GOT3 (cell line): ENCODE data around the gene RNF152.

Experiments
- DNase-seq: peaks from one replicate; lab custom pipeline; 2025; ENCODE audit warnings: mixed read lengths; lab: John Stamatoyannopoulos, UW

RNF152 gene

DNA sequence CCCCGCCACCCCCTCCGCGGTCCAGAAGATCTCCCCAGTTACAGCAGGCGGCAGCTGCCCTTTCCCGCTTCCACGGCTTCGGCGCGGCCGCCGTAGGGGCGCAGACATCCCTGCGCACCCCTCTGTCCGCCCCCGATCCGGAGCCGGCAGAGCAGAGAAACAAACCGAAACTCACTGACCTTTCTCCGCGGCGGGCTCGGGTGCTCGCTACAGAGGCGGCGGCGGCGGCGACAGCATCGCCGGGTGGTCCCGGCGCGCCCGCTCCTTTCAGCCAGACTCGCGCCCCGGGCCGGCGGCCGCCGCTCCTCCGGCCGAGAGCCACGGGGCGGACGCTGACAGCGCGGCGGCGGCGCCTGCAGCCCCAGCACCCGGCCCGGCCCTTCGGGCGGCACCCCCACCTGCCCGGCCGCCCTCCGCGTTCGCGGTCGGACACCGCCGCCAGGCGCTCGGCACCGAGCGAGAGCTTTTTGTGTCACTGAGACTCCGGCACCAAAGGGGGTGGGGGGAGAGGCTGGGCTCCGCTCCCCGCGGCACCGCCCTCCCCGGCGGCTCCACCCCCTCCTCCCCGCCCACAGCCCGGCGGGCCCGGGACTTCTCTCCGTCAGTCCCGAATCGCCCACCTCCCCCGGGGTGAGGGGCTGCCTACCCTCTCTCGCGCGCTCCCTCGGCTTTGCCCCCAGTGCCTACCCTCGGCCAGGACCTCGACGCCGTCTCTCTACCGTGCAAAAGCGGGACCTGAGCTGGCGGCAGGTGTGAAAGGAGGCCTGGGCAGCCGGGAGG lies 1.4 kb upstream of the RNF152 start:
- no peak for DNase-seq

DNA sequence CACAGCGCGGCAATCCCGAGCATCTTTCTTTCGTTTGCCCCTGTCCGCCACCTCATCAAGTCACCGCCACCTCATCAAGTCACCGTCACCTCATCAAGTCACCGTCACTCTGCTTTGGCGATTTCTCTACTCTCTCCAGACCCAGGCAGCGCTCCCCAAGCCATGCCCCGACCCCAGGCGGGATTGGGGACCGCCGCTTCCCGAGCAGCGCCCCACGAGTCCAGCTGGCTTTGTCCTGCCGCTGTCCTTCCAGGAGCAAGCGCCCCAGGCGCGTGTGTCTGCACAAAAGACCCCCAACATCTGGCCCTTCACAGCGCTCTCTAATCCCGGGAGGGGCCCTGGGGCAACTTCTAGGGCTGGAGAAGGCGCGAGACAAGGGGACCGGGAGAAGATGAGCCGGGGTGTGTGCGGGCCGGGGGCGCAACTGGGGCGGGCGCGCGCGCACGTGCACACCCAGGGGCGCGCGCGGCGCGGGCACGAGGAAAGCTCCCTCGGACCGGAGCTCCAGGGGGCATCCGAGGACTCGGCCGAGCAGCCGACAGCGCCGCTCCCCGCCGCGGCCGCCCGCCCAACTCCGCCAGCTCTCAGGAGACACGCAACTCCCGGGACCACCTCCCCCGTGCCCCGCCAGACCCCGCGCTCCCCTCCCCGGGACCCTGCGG lies 633 bp upstream of the RNF152 start:
- no peak for DNase-seq

DNA sequence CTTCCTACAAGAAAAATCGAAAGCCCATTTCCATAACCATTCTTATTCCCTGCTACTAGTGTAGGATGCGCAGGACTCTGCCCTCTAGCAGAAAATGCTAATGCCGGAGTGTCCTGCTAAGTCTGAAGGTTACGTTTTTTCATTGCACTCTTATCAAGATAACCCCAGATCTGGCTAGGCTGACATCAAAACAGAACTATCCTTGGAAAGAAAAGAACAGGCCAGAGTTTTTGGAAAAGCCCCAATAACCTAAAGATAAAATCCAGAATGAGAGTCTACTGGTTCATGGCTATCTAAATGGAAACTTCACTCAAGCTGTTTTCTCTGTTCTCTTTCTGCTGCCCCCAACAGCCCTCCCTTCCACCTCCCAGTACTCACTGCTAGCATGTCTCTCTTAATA lies 913 bp downstream of the RNF152 start:
- DNase-seq: no peak

GRCh38 chr18:61891271-61891670 lies 1.5 kb downstream of the RNF152 start:
- DNase-seq: no peak

DNA sequence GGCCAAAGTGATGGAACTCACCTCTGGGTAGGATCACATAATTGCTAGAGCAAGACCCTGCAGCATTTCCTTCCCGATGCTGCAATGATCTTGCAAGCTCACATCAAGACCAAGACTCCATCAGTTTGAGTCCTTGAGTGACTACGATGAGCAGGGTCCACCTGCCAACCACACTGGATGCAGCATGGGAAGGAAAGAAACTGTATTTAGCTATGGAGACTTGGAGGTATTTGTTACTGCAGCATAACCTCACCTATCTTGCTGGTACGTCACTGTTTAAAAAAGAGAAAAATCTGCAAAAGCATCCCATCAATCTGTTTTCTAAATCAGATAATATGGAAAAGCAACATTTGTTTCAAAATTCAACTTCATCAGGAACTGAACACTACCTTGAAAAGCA lies 2.5 kb downstream of the RNF152 start:
- DNase-seq: no peak

- DNase-seq: no peak
Measured at GRCh38 chr18:61889541-61889940, 3.3 kb downstream of the RNF152 start.

DNA sequence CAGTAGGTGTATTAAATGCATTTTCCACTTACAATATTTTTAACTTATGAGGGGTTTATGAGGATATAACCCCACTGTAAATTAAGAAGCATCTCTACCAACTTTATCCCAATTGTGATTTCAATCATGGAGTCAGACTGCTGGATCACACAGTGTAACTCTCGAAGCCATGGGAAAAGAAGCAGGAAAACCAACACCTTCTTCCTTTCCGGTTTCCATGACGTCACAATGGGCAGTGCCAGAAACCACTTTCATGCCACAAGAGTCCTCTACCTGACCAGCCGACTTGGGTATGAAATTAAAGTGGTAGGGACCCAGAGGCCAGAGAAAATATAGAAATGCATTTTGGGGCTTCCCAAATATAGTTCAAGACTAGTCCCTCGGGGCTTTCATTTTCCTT lies 4.2 kb downstream of the RNF152 start:
- no peak for DNase-seq

GRCh38 chr18:61887838-61888237 lies 5.0 kb downstream of the RNF152 start:
- DNase-seq: no peak

- DNase-seq: no peak
Measured at GRCh38 chr18:61883547-61883946, 9.3 kb downstream of the RNF152 start.

- DNase-seq: no peak
Measured at GRCh38 chr18:61882296-61883004, 10.4 kb downstream of the RNF152 start.

DNA sequence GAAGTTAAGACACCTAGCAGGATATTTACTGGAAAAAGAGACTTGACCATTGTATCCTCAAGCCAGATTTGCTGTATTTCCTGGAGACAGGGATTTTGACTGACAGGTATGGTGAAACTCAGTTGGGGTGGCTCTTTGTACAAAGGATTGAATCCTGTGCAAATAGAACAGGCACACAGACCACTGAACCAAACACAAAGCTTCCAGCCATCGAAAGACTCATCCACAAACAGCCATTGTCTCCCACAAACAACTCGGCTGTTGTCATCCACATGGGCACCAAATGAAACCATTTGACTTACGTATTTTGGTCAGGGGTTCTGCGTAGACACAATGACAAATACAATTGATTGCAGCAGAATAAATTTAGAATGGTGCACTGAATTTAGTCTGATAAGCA lies 15.9 kb downstream of the RNF152 start:
- DNase-seq: no peak

GRCh38 chr18:61870151-61870550 lies 22.7 kb downstream of the RNF152 start:
- DNase-seq: no peak

DNA sequence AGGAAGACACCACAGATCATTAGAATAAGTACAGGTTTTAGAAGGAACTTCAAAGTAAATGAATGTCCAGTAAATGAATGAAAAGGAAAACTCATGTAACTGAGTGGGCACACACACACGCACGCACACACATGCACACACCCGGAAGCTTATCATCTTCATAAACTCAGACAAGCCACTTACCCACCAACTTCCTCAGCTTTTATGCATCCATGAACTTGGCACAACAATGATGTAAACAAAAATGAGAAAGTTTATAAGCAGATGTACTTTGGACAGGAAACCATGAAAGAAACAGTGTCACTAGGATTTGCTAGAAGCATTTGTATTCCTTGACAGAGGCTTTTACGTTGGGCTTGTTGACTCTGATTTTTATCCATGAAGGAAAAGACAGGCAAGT lies 23.2 kb downstream of the RNF152 start:
- DNase-seq: no peak

GRCh38 chr18:61865466-61866175 lies 27.2 kb downstream of the RNF152 start:
- DNase-seq: no peak

DNA sequence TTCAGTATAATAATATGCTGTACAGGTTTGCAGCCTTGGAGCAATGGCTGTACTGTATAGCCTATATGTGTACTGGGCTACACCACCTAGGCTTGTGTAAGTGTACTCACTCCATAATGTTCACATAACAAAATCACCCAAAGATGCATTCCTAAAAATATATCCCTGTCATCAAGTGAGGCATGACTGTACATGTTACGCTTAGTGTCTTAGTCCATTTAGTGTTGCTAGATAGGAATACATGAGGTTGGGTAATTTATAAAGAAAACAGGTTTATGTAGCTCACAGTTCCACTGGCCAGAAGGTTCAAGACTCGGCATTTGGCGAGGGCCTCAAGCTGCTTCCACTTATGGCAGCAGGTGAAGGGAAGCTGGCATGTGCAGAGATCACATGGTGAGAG lies 31.4 kb downstream of the RNF152 start:
- no peak for DNase-seq

DNA sequence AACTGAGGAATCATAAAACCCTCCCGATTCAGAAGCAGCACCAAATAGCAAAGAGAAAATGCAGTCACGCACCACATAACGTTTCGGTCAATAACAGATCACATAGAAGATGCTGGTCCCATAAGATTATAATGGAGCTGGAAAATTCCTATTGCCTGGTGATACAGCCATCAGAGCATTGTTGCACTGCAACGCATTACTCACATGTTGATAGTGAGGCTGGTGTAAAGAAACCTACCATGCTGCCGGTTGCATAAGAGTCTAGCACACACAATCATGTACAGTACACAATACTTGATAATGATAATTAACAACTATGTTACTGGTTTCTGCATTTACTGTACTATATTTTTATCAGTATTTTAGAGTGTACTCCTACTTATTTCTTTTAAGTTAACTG lies 32.5 kb downstream of the RNF152 start:
- no peak for DNase-seq

DNA sequence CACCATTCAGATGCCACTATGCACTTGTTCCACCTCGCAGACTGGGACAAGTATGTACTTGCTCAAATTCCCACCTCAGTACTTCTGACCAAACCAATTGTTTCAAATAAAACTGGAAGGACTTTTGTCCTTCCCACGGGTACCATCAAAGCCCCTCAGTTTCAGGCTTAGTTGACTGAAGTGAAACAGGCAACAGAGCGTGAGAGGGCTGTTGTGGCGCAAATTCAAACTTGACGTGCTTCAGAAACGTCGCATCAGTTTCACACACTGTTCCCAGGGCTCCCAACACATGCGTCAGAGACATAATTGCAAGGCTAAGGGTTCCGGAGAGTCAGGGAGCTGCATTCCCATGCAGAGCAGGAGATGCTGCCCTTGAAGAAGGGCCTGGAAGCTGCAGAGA lies 33.7 kb downstream of the RNF152 start:
- DNase-seq: no peak

DNA sequence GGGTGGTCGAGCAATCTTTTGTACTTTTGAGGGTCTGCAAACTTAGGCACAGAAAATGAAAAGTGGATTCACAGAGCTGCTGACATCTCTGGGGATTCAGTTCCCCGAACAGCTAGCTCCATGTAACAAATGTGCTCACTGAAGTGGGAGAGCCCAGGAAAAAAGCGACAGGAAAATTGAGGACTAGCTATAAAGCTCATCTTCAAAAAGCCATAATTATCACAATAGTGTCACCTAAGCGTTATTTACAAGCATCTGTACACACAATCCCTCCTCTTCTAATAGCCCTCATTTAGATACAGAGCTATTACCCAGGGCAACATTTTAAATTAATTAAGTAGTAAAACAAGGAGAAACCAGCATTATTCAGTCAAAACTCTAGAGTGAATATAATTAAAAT lies 36.1 kb downstream of the RNF152 start:
- DNase-seq: no peak

DNA sequence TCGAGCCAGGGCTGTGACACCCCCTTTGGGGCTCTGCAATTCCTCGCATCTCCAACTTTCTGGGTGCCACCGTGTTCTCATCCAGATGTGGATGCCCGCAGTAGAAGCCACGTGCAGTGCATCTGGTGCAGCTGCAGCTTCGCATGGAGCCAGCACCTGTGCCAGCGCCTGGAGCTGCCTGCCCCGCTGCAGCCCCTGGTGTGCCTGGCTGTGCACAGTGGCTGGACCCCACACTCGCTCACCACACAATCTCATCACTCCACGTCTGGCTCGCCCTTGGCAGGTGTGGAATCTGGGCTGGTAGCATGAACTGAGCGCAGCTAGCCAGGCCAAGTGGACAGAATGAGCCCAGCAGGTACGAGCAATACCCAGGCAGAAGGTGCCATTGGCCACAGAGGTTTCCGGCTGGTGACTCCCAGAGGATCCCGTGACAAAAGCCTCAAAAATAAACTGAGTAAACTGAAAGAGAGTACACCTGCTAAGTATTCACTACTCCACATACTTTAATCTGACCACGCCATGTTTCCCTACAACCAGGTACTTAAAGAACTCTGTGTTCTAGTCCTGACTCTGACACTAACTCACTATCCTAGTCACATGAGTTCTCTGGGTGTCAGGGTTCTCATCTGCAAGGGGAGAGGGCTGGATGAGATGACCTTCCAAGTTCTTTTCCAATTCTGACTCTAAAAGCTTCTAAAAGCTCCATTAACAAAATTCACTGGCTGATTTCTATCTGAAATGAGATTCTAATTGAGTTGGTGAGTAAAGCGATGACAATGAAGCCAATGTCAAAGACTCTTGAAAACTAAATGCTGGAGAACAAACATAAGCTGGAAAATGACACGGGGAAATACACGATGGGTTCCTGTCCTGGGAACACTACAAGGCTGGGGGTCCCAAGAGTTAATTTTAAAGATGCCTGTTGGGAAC lies 37.1 kb downstream of the RNF152 start:
- DNase-seq: no peak

- DNase-seq: no peak
Measured at GRCh38 chr18:61854578-61855448, 38.0 kb downstream of the RNF152 start.
